Measurements from ENCODE around the gene SYP. TPM values are rescaled to one million over a fixed set of nuclear protein-coding genes. Genes with fewer than 3 reads are reported as not detected.

The SYP gene
- total RNA-seq (2014; rRNA removed; shearing (Covaris generic)) = 7.5 and 7.6 TPM in 2 replicates

DNA sequence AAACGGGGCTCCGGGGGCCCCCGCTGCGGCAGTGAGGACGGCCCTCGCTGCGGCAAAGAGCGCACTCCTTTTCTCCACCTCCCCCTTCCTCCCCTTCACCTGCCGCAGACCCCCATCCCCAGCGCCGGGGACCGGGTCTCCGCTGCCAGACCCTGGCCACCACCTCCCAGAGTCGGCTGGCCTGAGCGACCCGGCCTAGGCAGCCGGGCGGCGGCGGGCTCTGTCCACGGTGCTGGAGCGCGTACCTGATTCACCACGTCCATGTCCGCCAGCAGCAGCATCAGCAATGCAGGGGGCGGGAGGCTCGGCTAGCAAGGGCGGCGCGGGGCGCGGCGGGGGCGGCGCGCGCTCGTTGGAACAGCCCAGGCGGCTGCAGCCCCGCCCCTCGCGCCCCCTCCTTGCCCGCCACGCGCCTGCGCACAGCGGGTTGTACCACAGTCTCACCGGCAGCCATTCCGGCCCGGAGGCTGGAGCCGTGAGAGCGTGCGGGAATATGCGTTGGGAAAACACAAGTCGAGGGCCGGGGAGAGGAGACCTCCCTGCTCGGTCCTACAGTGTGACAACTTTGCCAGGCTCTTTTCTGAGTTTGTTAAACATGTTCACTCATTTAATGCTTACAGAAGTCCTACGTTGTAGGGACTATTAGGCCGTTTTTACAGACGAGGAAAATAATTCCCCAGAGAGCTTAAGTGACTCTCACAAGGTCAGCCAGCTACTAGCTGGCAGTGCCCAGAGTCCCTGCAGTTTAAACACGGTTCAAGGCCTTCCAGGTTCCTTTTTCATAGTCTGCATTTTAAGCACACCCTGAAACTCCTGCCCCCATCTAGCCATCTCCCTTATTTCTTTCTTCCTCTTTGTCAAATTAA lies at the start of gene SYP:
Gene SYP (minus strand): TSS at position 288 of the 866 bp plus-strand sequence. CDS start 7 bp downstream, at position 281.
- peak; percentile 91 for DNase-seq (ENCODE audit: low read depth)

DNA sequence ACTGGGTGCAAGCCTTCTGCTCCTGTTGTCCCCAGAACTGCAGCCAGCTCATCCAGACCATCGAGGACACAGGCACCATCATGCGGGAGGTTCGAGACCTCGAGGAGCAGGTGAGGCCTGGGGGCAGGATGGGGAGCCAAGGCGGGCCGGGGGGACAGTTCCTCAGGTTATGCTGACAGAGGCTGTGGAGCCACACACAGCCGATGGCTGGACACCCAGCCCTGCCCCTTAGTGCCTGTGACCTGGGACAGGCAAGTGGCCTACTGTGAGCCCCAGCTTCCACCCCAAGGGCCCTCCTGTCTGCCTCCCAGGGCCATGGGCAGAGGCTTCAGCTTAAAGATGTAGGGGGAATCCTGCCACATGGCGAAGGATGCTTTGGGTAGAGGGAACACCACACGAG lies 49.6 kb upstream of the SYP start:
- DNase-seq (ENCODE audit: low read depth) = no peak

DNA sequence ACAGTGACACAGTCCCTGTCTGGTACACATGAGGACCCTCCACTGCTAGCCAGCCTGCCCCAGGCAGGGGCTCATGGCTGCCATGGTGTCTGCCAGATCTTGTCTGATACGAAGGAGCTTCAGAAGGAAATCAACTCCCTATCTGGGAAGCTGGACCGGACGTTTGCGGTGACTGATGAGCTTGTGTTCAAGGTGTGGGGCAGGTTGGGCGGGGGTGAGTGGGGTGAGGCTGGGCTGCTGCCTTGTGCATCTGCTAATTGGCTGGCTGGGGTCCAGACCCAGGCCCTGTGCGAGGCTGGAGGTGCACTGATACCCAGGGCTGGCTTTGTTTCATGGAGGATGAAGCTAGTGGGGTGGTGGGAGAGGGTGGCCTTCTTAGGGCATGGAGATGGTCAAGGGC lies 49.1 kb upstream of the SYP start:
- DNase-seq (ENCODE audit: low read depth) = no peak

DNA sequence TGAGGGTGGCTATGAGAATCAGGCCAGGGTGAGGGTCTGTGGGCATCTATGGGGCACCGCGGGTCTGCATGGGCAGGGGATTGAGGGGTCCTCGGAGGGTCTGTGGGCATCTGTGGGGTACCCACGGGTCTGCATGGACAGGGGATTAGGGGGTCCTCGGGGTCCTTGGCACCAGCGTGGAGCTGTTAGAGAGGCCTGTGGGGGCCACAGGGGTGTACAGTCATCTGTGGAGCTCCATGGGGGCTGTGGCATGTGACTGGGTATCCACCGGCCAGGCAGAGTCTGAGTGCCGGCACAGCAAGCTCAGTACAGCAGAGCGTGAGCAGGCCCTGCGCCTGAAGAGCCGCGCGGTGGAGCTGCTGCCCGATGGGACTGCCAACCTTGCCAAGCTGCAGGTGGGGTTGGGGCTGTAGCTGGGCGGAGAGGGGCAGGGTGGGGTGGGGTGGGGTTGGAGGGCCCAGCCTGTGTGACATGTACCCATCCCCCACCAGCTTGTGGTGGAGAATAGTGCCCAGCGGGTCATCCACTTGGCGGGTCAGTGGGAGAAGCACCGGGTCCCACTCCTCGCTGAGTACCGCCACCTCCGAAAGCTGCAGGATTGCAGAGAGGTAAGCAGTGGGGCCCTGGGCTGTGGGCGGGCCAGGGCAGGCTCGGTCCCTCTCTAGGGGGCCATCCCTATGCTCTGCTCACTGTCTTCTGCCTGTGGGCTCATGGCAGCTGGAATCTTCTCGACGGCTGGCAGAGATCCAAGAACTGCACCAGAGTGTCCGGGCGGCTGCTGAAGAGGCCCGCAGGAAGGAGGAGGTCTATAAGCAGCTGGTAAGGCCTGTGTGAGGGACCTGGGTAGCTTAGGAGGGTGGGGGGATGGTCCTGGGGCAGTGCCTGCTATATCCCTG lies 48.2 kb upstream of the SYP start:
- no peak for DNase-seq (ENCODE audit: low read depth)

DNA sequence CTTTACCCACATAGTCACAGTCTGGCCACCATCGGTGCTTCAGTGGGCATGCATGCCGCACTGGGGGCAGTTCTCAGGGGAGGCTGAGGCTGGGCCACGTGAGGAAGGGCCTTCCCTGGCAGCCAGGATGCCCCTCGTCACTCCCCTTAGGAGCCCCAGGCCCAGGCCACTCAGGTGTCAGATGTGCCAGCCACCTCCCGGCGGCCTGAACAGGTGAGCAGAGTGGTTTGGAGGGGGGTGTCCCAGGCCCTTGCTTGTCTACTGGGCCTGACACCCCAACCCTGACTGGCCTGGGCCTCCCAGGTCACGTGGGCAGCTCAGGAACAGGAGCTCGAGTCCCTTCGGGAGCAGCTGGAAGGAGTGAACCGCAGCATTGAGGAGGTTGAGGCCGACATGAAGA lies 47.4 kb upstream of the SYP start:
- no peak for DNase-seq (ENCODE audit: low read depth)

DNA sequence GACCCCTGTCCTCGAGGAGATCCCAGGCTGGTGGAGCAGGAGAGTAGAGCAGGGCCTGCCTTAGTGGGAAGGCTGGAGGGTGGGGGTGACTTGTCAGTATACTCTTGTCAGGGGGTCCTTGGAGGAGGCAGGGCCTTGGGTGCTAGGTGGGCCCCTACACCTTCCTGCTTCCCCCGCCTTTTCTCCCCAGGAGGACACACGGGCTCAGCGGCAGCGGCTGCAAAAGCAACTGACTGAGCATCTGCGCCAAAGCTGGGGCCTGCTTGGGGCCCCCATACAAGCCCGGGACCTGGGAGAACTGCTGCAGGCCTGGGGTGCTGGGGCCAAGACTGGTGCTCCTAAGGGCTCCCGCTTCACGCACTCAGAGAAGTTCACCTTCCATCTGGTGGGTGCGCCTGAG lies 46.5 kb upstream of the SYP start:
- no peak for DNase-seq (ENCODE audit: low read depth)

DNA sequence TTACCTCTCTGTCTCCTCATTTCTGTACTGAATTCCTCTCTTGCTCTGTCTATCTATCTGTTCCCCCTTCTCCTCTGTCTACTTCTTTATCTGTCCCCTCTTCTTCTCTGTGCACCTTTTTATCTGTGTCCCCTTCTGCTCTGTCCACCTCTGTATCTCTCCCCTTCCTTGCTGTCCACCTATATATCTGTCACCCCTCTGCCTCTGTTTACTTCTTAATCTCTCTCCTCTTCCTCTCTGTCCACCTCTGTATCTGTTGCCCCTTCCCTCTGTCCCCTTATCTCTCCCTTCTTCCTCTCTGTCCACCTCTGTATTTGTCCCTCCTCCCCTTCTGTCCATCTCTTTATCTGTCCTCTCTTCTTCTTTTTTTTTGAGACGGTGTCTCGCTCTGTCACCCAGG lies 44.2 kb upstream of the SYP start:
- DNase-seq (ENCODE audit: low read depth) = no peak

DNA sequence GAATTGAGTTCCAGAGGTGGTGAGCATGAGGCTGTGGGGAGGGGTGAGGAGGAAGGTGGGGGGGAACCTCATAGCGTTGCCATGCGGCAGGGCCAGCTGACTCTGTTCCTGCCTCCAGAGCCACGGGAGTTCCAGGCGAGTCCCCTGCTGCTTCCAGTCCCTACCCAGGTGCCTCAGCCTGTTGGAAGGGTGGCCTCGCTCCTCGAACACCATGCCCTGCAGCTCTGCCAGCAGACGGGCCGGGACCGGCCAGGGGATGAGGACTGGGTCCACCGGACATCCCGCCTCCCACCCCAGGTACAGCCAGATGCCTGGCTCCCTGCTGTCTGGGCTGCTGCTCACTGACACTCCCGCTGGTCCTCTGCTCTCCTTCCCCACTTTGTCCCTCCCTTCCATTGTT lies 43.2 kb upstream of the SYP start:
- no peak for DNase-seq (ENCODE audit: low read depth)

DNA sequence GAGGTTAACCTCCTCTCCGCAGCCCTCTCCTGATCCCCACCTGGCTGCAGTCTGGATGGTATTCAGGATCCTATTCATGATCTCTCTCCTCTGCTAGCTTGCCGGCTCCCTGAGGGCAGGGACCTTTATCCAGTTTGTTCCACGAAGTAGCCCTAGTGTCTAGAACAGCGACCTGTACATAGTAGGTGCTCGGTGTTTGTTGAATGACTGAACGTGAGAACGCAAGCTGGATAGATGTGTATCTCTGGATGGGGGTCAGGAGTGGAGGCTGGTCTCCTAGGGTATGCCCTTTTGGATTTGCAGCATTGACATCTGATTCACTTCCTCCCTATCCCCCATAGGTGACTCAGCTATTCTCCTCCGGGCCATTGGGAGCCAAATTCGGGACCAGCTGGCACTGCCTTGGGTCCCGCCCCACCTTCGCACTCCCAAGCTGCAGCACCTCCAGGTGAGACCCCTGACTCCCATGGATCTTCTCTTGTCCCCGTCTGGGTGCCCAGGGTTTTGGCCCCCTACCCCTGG lies 42.6 kb upstream of the SYP start:
- peak; percentile 20 for DNase-seq (ENCODE audit: low read depth)

DNA sequence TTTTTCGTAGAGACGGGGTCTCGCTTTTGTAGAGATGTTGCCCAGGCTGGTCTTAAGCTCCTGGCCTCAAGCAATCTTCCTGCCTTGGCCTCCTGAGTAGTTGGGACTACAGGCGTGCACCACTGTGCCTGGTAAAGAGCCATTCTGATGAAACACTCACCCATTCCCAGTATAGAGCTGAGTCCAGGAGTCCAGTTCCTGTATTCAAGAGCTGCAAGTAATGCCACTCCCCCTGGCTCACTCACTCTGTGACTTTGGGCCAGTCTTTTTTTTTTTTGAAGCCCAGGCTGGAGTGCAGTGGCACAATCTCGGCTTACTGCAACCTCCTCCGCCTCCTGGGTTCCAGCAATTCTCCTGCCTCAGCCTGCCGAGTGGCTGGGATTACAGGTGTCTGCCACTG lies 38.7 kb upstream of the SYP start:
- DNase-seq (ENCODE audit: low read depth) = no peak

DNA sequence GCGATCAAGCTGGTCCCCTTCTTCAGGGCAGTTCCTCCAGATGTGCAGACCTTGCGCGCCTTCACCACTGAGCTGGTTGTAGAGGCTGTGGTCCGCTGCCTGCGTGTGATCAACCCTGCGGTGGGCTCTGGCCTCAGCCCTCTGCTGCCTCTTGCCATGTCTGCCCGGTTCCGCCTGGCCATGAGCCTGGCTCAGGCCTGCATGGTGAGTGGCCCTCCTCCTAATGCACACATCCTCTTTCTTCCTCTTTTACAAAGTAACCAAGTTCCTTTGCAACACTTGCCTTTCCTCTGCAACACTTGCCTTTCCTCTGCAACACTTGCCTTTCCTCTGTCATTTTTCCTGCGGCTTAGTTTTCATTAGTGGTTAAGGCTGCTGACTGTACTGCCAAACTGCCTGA lies 37.1 kb upstream of the SYP start:
- DNase-seq (ENCODE audit: low read depth) = no peak

DNA sequence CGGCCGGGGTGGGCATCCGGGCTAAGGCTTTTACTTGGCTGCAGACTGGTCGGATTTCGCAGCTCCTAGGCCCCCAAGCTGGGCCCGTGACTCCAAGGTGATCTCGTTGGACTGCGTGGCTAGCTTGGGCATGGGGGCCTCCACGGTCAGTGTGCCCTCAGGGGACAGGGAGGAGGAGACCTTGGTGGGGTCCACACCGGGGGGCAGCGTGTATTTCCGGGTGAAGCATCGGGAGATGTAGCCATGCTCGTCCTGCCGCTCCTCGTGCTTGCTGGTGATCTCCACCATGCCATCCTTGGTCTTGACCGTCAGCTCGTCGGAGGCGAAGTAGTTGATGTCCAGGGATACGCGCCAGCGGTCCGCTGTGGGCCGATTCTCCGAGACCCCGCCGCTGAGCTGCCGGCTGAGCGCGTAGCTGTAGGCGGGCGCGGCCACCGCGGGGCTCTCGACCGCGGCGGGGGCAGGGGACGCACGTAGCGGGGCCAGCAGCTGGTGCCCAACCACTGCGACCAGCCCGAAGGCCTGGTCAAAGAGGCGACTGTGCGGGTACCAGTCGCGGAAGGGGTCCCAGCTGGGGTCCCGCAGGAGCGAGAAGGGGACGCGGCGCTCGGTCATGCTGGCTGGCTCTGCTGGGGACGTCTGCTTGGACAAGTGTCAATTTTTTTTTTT lies 34.0 kb upstream of the SYP start:
- DNase-seq (ENCODE audit: low read depth) = no peak

DNA sequence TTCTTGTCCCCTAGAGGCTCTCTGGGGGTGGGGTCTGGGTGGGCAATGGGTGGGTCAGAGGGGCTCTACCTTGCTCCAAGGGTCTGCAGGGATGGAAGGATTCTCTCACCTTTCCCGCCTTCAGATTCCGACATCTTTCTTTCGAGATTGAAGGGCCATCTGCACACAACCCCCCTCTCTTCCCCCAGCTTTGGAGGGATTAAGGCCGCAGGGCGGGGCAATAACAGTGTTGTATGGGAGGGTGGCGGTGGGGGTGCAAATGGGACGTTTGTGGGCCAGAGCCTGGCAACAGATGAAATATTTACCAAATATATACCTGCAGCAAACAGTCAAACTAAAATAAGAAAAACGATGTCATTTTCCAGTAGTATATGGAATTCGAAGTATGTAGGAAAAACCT lies 33.2 kb upstream of the SYP start, which contains the start of gene CACNA1F:
Gene CACNA1F (minus strand): TSS at position 165 of the 400 bp plus-strand sequence. CDS start 31 bp downstream, at position 134.
- no peak for DNase-seq (ENCODE audit: low read depth)

DNA sequence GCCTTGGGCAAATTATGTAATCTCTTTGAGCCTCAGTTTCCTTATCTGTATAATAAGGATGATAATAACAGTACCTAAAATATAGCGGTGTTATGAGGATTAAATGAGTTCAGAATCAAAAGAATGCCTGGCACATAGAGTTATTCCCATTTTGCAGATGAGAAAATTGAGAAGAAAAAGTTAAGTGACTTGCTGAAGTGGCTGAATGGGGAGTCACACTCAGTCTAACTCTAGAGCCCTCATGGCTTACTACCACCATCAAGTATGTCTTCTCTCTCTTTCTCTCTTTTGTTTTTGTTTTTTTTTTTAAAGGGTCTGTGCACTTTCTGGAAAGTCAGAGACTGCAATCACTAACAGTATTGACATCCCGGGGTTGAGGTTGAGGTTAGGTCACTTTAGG lies 32.5 kb upstream of the SYP start:
- DNase-seq (ENCODE audit: low read depth) = no peak

DNA sequence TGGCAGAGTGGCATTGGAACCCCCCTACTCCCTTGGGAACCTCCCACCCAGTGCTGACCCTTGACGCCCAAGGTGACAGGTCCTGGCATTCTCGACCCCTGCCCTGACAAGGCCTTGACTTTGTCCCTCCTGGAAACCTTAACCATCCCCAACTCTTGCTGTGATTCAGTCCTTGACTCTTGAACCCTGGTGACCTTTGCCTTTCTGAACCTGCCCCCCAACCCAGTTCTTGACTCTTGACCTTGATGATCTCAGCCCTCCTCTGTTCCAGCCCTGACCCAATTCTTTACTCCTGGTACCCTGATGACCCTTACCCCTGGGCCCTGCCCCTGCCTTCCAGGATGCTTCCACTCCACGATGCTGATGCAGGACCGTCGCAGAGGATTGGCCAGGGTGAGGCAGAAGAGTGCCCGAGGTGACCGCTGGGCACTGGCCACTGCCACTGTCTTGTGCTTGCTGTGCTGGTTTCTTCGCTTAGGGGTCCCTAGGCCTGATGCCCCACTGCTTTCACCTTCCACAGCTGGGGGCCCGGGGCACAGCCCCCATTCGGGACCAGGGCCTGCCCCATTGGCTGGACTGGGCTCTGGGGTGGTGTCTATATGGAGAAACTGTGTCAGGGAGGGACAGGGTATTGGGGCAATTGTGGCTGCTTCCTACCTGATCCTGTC lies 31.5 kb upstream of the SYP start:
- no peak for DNase-seq (ENCODE audit: low read depth)

DNA sequence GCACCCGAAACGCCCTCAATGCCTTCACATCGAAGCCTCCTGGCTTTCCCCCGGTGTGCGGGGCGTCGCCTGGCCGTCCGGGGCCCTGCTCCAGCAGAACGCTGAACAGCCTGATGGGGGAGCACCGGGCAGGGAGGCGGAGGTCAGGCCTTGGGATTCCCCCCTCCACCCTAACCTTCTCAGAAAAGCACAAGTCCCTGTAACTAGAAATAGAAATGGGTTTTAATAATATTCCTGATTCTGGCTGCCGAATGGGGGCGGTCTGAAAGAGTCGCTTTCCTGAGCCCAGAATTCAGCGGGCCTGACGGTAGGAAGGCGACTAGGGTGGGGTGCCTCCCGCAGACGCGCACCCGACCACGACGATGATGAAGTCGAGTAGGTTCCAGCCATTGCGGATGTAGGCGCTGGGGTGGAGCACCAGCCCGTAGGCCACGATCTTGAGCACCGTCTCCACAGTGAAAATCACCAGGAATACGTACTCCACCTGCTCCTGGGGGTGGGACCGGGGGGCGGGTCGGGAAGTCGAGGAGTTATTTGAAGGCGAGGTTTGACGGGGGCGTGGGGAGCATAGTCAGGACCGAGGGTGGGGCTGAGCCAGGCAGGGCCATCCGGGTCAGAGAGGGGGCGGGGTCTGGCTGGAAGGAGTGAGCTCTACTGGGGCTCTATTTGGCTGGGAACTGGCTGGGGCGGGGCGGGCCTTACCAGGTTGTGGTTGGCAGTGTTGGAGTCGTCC lies 30.7 kb upstream of the SYP start:
- peak; percentile 67 for DNase-seq (ENCODE audit: low read depth)

DNA sequence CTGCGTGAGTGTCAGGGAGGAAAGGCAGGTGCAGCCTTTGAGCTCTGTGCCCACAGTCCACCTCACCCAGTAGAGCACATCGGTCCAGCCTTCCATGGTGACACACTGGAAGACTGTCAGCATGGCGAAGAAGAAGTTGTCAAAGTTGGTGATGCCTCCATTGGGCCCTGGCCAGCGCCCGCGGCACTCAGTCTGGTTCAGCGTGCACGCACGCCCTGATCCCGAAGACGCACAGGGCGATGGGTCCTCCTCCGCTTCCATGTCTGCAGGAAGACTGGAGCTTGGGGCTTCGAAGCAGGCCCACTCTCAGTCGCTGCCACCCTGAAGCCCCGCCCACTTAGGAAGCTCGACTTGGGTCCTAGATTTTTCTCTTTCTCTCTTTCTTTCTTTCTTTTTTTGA lies 28.2 kb upstream of the SYP start:
- no peak for DNase-seq (ENCODE audit: low read depth)

DNA sequence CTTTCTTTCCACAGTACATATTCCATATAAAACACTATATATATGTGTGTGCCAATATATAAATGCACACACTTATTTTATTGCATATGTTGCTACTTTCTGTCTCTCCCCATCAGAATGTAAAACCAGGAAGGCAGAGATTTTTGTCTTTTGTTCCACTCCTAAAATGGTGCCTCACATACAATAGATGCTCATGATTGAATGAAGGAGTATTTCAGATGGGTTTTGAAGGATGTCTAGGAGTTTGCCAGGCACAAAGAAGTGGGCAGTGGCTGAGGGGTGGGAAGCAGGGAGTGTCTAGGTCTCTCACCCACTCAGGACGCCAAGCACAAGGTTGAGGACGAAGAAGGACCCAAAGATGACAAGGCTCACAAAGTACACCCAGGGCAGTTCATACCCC lies 27.7 kb upstream of the SYP start:
- DNase-seq (ENCODE audit: low read depth) = no peak

DNA sequence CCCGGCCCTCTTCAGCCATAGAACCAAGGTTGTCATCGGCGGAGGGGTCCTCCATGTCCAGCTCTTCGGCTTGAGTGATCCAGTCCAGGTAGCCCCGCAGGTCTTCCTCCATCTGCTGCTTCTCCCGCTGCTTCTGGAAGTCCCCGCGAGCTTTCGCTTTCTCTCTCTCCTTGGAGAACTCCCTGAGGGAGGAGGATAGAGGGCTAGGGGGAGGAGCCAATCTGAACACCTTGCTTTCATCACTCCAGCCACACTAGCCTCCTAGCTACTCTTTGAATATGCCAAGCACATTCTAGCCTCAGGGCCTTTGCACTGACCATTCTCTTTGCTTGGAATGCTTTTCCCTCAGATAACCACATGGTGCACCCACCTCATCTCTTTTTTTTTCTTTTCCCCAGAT lies 27.0 kb upstream of the SYP start:
- DNase-seq (ENCODE audit: low read depth) = no peak

DNA sequence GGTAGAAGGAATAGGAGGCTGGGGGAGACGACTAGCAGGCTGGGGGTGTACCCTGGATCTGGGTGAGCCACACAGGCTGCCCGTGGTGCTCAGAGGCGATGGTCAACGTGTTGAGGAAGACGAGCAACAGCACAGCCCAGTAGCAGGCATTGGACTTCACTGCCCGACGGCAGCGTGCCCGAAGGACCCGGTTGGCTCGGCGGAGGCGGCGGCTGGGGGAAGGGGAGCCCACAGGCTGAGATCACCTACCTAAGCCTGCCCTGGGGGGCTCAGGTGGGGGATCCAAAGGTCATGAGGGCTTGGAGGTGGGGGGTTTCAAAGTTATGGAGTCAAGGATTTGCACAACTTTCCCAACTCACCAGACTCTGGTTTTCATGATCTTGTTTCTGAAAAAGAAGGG lies 25.9 kb upstream of the SYP start:
- DNase-seq (ENCODE audit: low read depth) = no peak

DNA sequence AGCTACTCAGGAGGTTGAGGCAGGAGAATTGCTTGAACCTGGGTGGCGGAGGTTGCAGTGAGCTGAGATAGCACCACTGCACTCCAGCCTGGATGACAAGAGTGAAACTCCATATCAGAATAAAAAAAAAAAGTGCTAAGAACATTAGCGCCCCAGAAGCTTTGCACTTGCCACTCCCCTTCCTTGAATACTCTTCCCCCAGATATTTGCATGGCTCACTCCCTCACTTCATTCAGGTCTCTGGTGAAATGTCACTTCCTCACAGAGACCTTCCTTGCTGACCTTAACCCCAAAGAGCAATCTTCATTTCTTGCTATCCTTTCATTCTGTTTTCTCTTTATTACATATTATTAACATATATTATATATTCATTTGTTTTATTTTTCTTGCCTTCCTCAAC lies 21.9 kb upstream of the SYP start:
- no peak for DNase-seq (ENCODE audit: low read depth)

Data from Daoy (cell line).